ENCODE measurements around the gene PCDHA6. TPM values are rescaled to one million over a fixed set of nuclear protein-coding genes. Genes with fewer than 3 reads are reported as not detected.
A peak's percentile ranks its signal among the peaks of the same experiment; 100 is the strongest.
"Not testable (repeated sequence)": the region's sequence is repeated elsewhere in the genome, so short reads cannot be mapped to it uniquely, and the experiment has no call there.

Gene PCDHA6
- 2.0 TPM for total RNA-seq

- DNase-seq (ENCODE audit: low spot score) = no peak
Observed at GRCh38 chr5:140827704-140828361, at the start of gene PCDHA6. TSS of gene PCDHA6 (plus strand) at chr5:140827960. CDS start at chr5:140828092, 132 bp downstream.

DNA sequence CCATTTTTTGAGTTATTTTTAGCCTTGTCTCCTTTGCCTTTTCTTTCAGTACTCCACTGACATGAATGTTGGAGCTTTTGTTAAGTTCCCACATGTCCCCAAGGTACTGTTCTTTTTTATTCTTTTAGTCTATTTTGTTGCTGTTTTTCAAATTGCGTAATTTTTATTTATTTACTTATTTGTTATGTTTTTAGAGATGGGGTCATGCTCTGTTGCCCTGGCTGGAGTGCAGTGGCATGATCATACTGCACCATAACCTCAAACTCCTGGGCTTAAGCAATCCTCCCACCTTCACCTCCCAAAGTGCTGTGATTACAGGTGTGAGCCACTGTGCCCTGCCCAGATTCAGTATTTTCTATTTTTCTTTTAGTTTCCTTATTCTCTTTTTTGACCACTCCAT, 47.2 kb upstream of the PCDHA6 start:
- DNase-seq (ENCODE audit: low spot score) = no peak

DNA sequence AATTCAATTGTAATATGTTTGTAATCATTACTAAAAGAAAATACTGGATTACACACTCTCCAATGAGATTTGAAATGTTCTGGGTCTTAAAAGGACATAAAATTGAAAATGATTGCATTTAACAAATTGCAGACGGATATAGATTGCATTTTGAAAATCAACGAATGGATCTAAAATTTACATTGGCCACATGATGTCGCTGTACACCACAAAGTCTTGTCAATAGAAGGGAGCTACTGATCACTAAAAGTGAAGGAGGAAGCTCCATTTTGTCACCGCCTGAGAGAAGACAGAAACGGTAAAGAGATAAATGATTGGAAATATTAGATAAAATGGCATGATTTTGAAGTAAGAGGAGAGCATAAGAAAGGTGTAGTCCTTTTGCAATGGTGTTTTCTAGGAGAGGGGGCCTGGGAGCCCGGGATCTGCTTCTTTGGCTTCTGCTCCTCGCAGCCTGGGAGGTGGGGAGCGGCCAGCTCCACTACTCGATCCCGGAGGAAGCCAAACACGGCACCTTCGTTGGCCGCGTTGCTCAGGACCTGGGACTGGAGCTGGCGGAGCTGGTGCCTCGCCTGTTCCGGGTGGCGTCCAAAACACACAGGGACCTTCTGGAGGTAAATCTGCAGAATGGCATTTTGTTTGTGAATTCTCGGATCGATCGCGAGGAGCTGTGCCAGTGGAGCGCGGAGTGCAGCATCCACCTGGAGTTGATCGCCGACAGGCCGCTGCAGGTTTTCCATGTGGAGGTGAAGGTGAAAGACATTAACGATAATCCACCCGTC, 41.7 kb upstream of the PCDHA6 start, which contains the start of gene PCDHA1:
Gene PCDHA1 (plus strand): TSS at position 236 of the 782 bp plus-strand sequence.
- no peak for DNase-seq (ENCODE audit: low spot score)

- DNase-seq (ENCODE audit: low spot score) = not testable (repeated sequence)
Observed at GRCh38 chr5:140787422-140787821, 40.3 kb upstream of the PCDHA6 start.

- not testable (repeated sequence) for DNase-seq (ENCODE audit: low spot score)
Observed at GRCh38 chr5:140787849-140788504, 39.8 kb upstream of the PCDHA6 start.

- DNase-seq (ENCODE audit: low spot score) = no peak
Observed at GRCh38 chr5:140791089-140791488, 36.7 kb upstream of the PCDHA6 start.

- no peak for DNase-seq (ENCODE audit: low spot score)
Observed at GRCh38 chr5:140794595-140795258, 33.0 kb upstream of the PCDHA6 start, which contains the start of gene PCDHA2. TSS of gene PCDHA2 (plus strand) at chr5:140794852.

- DNase-seq (ENCODE audit: low spot score) = no peak
Observed at GRCh38 chr5:140795259-140795641, 32.5 kb upstream of the PCDHA6 start.

DNA sequence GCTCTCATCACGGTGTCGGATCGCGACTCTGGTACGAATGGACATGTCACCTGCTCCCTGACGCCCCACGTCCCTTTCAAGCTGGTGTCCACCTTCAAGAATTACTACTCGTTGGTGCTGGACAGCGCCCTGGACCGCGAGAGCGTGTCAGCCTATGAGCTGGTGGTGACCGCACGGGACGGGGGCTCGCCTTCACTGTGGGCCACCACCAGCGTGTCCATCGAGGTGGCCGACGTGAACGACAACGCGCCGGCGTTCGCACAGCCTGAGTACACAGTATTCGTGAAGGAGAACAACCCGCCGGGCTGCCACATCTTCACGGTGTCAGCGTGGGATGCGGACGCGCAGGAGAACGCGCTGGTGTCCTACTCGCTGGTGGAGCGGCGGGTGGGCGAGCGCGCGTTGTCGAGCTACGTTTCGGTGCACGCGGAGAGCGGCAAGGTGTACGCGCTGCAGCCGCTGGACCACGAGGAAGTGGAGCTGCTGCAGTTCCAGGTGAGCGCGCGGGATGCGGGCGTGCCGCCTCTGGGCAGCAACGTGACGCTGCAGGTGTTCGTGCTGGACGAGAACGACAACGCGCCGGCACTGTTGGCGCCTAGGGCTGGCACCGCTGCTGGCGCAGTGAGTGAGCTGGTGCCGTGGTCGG, 31.6 kb upstream of the PCDHA6 start:
- not testable (repeated sequence) for DNase-seq (ENCODE audit: low spot score)

DNA sequence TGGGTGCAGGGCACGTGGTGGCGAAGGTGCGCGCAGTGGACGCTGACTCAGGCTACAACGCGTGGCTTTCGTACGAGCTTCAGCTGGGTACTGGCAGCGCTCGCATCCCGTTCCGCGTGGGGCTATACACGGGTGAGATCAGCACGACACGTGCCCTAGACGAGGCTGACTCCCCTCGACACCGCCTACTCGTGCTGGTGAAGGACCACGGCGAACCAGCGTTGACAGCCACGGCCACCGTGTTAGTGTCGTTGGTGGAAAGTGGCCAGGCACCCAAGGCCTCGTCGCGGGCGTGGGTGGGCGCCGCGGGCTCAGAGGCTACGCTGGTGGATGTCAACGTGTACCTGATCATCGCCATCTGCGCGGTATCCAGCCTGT, 31.1 kb upstream of the PCDHA6 start:
- no peak for DNase-seq (ENCODE audit: low spot score)

DNA sequence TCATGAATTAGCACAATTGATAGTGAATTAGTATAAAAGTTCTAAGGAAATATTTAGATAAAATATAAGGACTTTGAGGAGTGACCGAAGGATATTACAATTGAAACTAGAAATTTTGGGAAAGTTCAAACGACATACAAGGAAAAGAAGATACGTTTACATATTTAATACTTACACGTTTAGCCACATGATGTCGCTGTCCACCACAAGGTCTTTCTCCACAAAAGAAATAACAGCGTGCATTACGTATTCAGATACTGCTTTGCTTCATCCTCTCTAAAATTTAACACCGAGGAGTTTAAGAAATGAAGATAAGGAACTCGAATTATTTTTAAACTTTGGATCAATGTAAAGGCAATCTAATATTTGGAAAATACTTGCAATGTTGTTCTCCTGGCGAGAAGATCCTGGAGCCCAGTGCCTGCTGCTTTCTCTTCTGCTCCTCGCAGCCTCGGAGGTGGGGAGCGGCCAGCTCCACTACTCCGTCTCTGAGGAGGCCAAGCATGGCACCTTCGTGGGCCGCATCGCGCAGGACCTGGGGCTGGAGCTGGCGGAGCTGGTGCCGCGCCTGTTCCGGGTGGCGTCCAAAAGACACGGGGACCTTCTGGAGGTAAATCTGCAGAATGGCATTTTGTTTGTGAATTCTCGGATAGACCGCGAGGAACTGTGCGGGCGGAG, 26.8 kb upstream of the PCDHA6 start, which contains the start of gene PCDHA3:
Gene PCDHA3 (plus strand): TSS at position 242 of the 678 bp plus-strand sequence.
- DNase-seq (ENCODE audit: low spot score) = no peak

- no peak for DNase-seq (ENCODE audit: low spot score)
Observed at GRCh38 chr5:140801494-140801841, 26.3 kb upstream of the PCDHA6 start.

- DNase-seq (ENCODE audit: low spot score) = not testable (repeated sequence)
Observed at GRCh38 chr5:140802381-140802780, 25.4 kb upstream of the PCDHA6 start.

DNA sequence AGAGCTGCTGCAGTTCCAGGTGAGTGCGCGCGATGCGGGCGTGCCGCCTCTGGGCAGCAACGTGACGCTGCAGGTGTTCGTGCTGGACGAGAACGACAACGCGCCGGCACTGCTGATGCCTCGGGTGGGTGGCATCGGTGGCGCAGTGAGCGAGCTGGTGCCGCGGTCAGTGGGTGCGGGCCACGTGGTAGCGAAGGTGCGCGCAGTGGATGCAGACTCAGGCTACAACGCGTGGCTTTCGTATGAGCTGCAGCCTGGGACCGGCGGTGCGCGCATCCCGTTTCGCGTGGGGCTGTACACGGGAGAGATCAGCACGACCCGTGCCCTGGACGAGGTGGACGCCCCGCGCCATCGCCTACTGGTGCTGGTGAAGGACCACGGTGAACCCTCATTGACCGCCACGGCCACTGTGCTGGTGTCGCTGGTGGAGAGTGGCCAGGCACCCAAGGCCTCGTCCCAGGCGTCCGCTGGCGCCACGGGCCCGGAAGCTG, 24.9 kb upstream of the PCDHA6 start:
- DNase-seq (ENCODE audit: low spot score) = no peak

DNA sequence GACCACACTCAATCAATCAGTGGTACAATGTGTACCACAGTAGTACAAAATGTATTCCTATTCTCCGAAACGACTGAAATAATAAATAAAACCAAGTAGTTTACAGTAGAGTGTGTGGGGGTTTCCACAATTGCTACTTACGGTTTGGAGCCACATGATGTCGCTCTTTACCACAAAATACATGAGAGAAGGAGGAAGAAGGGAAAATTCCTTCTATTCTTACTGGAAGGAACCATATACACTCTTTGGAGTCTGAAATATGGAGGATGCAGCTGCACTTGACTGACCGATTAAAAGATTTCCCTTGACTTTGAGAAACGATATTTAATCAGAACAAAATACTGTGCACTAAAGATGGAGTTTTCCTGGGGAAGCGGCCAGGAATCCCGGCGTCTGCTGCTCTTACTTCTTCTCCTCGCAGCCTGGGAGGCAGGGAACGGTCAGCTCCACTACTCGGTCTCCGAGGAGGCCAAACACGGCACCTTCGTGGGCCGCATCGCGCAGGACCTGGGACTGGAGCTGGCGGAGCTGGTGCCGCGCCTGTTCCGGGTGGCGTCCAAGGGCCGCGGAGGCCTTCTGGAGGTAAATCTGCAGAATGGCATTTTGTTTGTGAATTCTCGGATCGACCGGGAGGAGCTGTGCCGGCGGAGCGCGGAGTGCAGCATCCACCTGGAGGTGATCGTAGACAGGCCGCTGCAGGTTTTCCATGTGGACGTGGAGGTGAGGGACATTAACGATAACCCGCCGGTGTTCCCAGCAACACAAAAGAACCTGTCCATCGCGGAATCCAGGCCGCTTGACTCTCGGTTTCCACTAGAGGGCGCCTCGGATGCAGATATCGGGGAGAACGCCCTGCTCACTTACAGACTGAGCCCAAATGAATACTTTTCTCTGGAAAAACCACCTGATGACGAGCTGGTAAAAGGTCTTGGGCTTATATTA, 20.7 kb upstream of the PCDHA6 start, which contains the start of gene PCDHA4:
Gene PCDHA4 (plus strand): TSS at position 235 of the 942 bp plus-strand sequence.
- DNase-seq (ENCODE audit: low spot score) = peak; percentile 34

GRCh38 chr5:140808241-140808888, 19.4 kb upstream of the PCDHA6 start:
- DNase-seq (ENCODE audit: low spot score) = not testable (repeated sequence)

DNA sequence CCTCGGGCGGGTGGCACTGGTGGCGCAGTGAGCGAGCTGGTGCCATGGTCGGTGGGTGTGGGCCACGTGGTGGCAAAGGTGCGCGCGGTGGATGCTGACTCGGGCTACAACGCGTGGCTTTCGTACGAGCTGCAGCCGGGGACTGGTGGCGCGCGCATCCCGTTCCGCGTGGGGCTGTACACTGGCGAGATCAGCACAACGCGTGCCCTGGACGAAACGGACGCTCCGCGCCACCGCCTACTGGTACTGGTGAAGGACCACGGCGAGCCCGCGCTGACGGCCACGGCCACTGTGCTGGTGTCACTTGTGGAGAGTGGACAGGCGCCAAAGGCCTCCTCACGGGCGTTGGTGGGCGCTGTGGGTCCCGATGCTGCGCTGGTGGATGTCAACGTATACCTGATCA, 18.9 kb upstream of the PCDHA6 start:
- no peak for DNase-seq (ENCODE audit: low spot score)

GRCh38 chr5:140821375-140822280, 6.1 kb upstream of the PCDHA6 start, which contains the start of gene PCDHA5:
TSS of gene PCDHA5 (plus strand) at chr5:140821613.
- no peak for DNase-seq (ENCODE audit: low spot score)

All from mucosa of gallbladder (tissue), 1 donor.